K562 (cell line): ENCODE results near the gene PLXDC1. TPM values are rescaled to one million over a fixed set of nuclear protein-coding genes. Genes with fewer than 3 reads are reported as not detected.

Experiments used
- CAMTA2 ChIP-seq: fragments of 250-450 bp; sonication (Bioruptor Pico); conservative IDR thresholded peaks from 2 replicates; pipeline ENCODE4 v1.5.1; 2022
- CBX2 ChIP-seq: fragments of 200-600 bp; sonication (generic); IDR thresholded peaks from one replicate; pipeline ENCODE4 v1.6.1; 2012; ENCODE audit warnings: mild to moderate bottlenecking, low read length, inconsistent platforms; ENCODE audit not compliant: insufficient read depth, poor library complexity, severe bottlenecking
- COPS2 ChIP-seq: fragments of 450-650 bp; conservative IDR thresholded peaks from 2 replicates; pipeline ENCODE4 v1.6.1; 2016; ENCODE audit warnings: mild to moderate bottlenecking, moderate library complexity
- CREB3 ChIP-seq: fragments of 450-650 bp; conservative IDR thresholded peaks from 2 replicates; pipeline ENCODE4 v1.6.1; 2016; ENCODE audit warnings: missing genetic modification characterization, low read depth, mild to moderate bottlenecking, missing compliant biosample characterization, moderate library complexity
- CREM ChIP-seq: IDR thresholded peaks from 2 replicates; pipeline ENCODE4 v1.6.1; 2014; ENCODE audit warnings: antibody characterized with exemption, low read depth
- ELF1 ChIP-seq: fragments of 200-800 bp; sonication (Bioruptor generic); IDR thresholded peaks from 2 replicates; pipeline ENCODE4 v1.6.1; 2016; ENCODE audit warnings: missing genetic modification characterization, missing compliant biosample characterization
- EP300 ChIP-seq: IDR thresholded peaks from 2 replicates; pipeline ENCODE4 v1.6.1; 2012; ENCODE audit warnings: low read length, improper control_type of control experiment
- MAFK ChIP-seq: IDR thresholded peaks from 2 replicates; pipeline ENCODE4 v1.6.1; 2011; ENCODE audit warnings: low read length, improper control_type of control experiment
- MTF1 ChIP-seq: fragments of 250-450 bp; sonication (Bioruptor Pico); IDR thresholded peaks from 2 replicates; pipeline ENCODE4 v1.9.0; 2021; ENCODE audit warnings: moderate library complexity, mild to moderate bottlenecking, inconsistent platforms, borderline replicate concordance
- PRDM10 ChIP-seq: fragments of 450-650 bp; IDR thresholded peaks from 2 replicates; pipeline ENCODE4 v1.6.1; 2018; ENCODE audit not compliant: partially characterized antibody
- PTBP1 ChIP-seq: fragments of 200-400 bp; formaldehyde crosslinking; IDR thresholded peaks from 2 replicates; pipeline ENCODE4 v1.6.1; 2017; ENCODE audit warnings: low read depth, low read length
- RNF2 ChIP-seq: sonication (generic); IDR thresholded peaks from 2 replicates; pipeline ENCODE4 v1.6.1; 2016
- SMARCE1 ChIP-seq: fragments of 450-650 bp; IDR thresholded peaks from 2 replicates; pipeline ENCODE4 v1.7.1; 2016; ENCODE audit warnings: mild to moderate bottlenecking
- STAG1 ChIP-seq: sonication (generic); formaldehyde crosslinking; IDR thresholded peaks from 2 replicates; pipeline ENCODE4 v1.5.0; 2020; ENCODE audit warnings: missing genetic modification reagents, borderline replicate concordance
- TSHZ1 ChIP-seq: fragments of 250-450 bp; sonication (Bioruptor Pico); IDR thresholded peaks from 2 replicates; pipeline ENCODE4 v1.4.0; 2020; ENCODE audit warnings: mild to moderate bottlenecking, moderate library complexity
- ZEB2 ChIP-seq: fragments of 450-650 bp; IDR thresholded peaks from 2 replicates; pipeline ENCODE4 v1.6.1; 2016
- ZNF316 ChIP-seq: fragments of 450-650 bp; IDR thresholded peaks from 2 replicates; pipeline ENCODE4 v1.6.1; 2016
- ZNF512 ChIP-seq: IDR thresholded peaks from 2 replicates; pipeline ENCODE4 v1.6.1; 2016; ENCODE audit warnings: missing genetic modification characterization, missing compliant biosample characterization
- polyA plus RNA-seq, 8 experiments: library from polyadenylated mRNA; depleted of rRNA in 4 of 8; stranded (reverse) in 5 of 8; unstranded in 3 of 8; fragments of >200 nt; fragmentation: Nextera tagmentation in 2 of 8; fragmentation: Illumina TruSeq in 1 of 8; extraction: Ambion mirVana in 2 of 8; extraction: Trizol in 1 of 8; gene quantifications; 2 replicates each; pipeline versions ENCODE4 v1.2.1 to v1.2.3, GENCODE V29; 2011 to 2014; ENCODE audit warnings: inconsistent platforms in 1 of 8, missing spikeins in 1 of 8
- total RNA-seq, 7 experiments: library from RNA; depleted of rRNA in 6 of 7; stranded (reverse); fragments of >200 nt in 6 of 7; fragmentation: Illumina TruSeq in 2 of 7; extraction: Trizol in 2 of 7; gene quantifications; 2 replicates each; pipeline versions ENCODE4 v1.2.1 to v1.2.3, GENCODE V29; 2011 to 2021; ENCODE audit warnings: low replicate concordance in 1 of 7
- TF ChIP-seq, protein P1 (sequence below): sonication (generic); formaldehyde crosslinking; IDR thresholded peaks from 2 replicates; pipeline ENCODE4 v1.8.0; 2022; ENCODE audit warnings: missing genetic modification reagents, mild to moderate bottlenecking, moderate library complexity, borderline replicate concordance

PLXDC1 gene
- total and polyA plus RNA-seq, 9 of the 15 experiments (the other 6 are each of a cell fraction or from before 2014, with no cell fraction given), result not detected

DNA sequence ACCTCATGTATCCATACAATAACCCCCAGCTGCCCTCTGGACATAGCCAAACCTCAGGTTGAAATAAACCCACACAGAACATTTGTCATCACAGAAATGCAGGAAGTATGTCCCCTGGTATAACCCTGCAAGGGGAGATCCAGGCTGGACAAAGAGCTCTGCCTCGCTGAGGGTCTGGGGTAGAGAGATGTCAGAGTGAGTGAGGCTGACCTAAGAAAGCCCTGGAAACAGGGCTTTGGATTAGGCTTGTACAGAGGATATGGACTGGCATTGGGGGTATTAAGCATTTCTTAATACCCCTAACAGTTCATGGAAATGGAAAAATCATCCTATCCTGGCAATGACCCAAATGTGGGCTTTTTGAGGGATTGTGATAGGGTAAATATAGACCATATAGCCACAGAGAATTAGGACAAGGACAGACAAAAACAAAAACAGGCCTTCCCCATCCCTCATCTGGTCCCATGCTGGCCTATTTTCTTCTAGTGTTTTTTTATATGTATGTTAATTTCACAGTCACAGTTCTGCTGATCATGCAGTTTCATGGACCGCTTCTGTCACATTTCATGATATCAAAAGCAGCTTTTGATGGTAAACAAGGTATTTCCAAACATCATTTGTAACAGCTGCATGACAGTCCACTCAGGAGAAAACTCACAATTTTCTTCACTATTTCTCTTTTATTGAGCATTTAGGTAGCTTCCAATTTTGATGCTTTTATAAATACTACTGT lies 26.1 kb downstream of the PLXDC1 start (continued):
- TF ChIP-seq, protein P1, sequence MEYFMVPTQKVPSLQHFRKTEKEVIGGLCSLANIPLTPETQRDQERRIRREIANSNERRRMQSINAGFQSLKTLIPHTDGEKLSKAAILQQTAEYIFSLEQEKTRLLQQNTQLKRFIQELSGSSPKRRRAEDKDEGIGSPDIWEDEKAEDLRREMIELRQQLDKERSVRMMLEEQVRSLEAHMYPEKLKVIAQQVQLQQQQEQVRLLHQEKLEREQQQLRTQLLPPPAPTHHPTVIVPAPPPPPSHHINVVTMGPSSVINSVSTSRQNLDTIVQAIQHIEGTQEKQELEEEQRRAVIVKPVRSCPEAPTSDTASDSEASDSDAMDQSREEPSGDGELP (CRISPR knock-in tag), result no peak
- TF ChIP-seq TSHZ1 (CRISPR knock-in tag) (no peak), CAMTA2 (CRISPR knock-in tag) (no peak), ZEB2 (no peak), MAFK (peak; percentile 86), PRDM10 (peak; percentile 87), CREB3 (tag) (no peak), ELF1 (tag) (no peak), RNF2 (no peak), SMARCE1 (no peak), PTBP1 (no peak), EP300 (no peak), ZNF512 (tag) (no peak), CBX2 (no peak), ZNF316 (peak; percentile 93), CREM (no peak), MTF1 (CRISPR knock-in tag) (no peak), COPS2 (no peak), STAG1 (CRISPR knock-in tag) (no peak)
